SK-MEL-5 (cell line): ENCODE results near the gene DNM1. TPM values are rescaled to one million over a fixed set of nuclear protein-coding genes. Genes with fewer than 3 reads are reported as not detected.
"Not testable (repeated sequence)": the region's sequence is repeated elsewhere in the genome, so short reads cannot be mapped to it uniquely, and the experiment has no call there.

ENCODE experiments used
- DNase-seq: peaks from one replicate; pipeline ENCODE4 v3.0.0-alpha.2; 2016; ENCODE audit warnings: low read depth, low spot score
- in situ Hi-C: cut with HindIII; loops from 2 replicates; pipeline ENCODE4 v1.10.0; 2016; ENCODE audit warnings: low sequenced_read_pairs, high pct_unique_total_duplicates, low pct_unique_long_range_greater_than_20kb
- total RNA-seq: library from RNA; depleted of rRNA; stranded (reverse); fragments of >200 nt; shearing (Covaris generic); gene quantifications from 2 replicates; pipeline ENCODE4 v1.2.3, GENCODE V29; 2014

Gene DNM1
- total RNA-seq, 1 experiment from 2014 or later, result 0.61 TPM

DNA sequence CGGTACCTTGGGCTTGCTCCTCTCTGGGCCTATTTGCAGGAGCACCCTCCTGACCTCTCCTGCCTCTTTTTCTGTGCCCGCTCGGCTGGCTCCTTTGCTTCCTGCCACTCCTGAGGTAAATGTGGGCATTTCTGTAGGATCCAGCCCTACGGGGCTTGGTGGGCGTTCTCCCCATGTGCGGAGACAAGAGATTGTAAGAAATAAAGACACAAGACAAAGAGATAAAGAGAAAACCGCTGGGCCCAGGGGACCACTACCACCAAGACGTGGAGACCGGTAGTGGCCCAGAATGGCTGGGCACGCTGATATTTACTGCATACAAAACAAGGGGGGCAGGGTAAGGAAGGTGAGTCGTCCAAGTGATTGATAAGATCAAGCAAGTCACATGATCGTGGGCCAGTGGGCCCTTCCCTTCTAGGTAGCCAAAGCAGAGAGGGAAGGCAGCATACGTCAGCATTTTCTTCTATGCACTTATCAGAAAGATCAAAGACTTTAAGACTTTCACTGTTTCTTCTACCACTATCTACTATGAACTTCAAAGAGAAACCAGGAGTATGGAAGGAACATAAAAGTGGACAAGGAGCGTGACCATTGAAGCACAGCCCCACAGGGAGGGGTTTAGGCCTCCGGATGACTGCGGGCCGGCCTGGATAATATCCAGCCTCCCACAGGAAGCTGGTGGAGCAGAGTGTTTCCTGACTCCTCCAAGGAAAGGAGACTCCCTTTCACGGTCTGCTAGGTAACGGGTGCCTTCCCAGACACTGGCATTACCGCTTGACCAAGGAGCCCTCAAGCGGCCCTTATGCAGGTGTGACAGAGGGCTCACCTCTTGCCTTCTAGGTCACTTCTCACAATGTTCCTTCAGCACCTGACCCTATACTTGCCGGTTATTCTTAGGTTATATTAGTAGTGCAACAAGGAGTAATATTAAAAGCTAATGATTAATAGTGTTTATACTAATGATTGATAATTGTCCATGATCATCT lies 76.2 kb downstream of the DNM1 start:
- in situ Hi-C loops, result not testable (repeated sequence)

DNA sequence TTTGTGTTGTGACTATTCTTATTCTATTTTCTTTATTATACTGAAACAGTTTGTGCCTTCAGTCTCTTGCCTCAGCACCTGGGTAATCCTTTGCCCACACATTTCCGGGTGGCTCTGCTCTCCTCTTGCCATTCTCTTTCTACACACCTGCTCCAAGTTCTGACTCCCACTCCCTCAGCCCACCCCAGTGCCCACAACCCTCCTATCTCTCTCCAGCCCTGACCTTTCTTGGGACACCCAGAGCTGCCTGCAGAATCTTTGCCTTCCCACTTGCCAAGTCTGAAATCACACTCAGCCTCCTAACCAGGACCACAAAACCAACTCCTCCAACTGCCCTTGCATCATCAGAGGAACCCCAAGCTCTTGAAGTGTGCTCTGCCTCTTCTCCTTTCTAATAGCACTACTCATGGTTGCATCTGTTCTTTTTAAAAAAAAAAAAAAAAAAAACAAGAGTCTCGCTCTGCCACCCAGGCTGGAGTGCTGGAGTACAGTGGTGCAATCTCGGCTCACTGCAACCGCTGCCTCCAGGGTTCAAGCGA lies 77.0 kb downstream of the DNM1 start:
- DNase-seq, result no peak
- in situ Hi-C loops, result no loop called here

More for the DNA sequence above, 76.2 kb downstream of the DNM1 start:
- DNase-seq, result not testable (repeated sequence)

DNA sequence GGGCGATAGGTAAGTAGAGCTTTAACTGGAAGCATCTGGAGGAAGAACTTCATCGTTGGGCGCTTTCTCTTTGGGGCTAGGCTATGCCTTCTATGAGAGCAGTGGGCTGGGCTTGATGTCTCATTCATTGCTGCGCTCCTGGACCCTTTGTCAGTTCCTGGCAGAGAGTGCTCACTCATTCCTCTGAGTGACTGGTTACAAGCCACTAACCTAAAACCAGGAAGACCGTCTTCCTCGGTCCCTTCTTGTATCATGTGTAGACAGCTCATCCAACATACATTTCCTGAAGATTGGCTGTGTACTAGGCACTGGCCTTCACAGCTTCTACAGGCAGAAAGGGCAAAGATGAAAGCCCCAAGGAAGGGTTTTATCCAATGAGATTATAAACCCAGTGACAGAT lies 79.3 kb downstream of the DNM1 start:
- DNase-seq, result no peak
- in situ Hi-C loops, result no loop called here

DNA sequence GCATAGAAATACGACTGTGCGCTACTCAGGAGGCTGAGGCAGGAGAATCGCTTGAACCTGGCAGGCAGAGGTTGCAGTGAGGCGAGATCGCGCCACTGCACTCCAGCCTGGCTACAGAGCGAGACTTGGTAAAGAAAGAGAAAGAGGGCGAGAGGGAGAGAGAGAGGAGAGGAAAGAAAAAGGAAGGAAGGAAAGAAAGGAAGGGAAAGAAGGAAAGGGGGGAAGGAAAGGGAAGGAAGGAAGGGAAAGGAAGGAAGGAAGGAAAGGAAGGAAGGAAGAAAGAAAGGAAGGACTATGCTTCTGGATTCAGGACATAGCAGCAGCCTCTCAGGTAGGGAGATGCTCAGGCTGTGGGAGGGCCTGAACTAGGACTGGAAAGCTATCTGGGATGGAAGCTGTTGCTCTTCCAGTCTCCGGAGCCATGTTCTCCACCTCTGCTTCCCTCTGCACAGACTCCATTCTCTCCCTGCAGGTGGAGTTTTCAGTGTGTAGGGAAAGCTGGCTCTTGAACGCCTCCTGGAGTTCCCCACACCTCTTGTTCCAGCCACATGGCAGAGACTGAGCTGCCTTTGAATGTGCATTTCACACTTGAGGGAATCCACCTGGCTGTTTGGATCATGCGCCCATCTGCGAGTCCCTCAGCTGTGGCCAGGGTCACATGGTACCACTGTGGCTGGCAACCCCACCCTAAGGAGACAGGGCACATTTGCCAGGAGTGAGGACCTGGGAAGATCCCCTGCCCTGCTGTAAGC lies 82.0 kb downstream of the DNM1 start:
- no peak for DNase-seq
- in situ Hi-C loops, result no loop called here

DNA sequence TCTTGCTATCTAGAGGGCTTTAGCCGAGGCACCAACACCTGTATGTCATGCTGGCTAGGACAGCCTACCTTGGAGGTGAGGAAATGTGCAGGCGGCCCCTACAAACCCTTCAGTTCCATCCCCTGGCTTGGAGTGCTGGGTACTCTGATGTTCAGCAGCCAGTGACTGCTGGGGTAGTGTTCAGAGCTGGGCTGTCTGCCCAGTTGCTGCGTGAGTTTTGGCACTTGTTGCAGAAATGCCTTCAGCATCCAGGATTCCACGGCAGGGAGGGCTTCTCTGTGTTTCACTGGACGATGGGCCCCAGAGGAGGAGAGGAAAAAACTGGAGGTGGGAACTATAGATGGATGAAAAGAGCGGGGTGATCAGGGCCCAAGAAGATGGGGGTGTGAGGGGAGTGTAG lies 83.3 kb downstream of the DNM1 start:
- DNase-seq, result no peak
- in situ Hi-C loops, result no loop called here

DNA sequence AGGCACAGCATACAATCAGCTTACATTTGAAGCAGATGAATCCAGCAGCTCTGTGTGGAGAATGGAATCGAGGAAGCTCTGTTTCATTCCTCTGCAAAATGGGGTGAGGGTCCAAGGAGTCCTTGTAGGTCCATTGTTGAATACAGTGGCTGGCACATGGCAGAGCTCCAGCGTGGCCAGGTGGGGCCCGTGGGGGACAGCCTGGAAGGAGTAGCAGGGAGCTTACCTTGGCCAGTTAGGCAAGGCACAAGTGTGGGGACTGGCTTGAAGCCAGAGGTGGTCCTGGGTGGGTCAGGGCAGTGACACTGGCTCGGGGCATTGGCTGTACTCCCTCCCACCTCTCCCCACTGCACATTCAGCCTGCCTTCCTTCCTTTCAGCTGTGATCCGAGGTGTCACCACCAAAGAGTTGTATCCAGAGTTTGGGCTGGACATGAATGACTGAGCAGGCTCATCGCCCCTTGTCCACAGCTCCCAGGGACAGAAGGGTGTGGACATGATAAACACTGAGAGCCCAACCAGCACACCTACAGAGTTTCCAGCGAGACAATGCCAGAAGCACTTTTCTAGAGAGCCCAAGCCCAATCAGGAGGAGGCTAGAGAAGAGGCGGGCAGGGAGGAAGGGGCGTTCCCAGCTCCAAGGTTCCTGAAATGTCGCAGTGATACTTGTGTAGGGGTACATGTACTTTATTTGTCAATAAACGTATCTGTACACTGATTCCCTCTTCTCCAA lies 85.3 kb downstream of the DNM1 start:
- in situ Hi-C loops, result no loop called here
- DNase-seq, result no peak

DNA sequence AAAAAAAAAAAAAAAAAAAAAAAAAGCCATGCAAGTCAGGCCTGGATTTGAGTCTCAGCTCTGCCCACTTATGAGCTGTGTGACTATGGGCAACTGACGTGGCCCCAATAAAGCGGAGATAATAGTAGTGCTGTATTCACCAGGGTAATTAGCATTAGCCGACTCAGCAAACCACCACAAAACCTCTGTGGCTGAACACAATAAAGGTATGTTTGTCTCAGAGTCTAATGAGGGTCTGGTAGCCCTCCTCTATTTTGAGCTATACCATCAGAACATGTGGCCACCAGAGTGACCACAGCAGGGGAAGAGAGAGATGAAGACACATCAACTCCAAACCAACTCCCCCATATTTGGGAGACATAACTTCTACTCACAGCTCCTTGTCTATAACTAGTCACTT lies 88.8 kb downstream of the DNM1 start:
- no peak for DNase-seq
- in situ Hi-C loops, result no loop called here

DNA sequence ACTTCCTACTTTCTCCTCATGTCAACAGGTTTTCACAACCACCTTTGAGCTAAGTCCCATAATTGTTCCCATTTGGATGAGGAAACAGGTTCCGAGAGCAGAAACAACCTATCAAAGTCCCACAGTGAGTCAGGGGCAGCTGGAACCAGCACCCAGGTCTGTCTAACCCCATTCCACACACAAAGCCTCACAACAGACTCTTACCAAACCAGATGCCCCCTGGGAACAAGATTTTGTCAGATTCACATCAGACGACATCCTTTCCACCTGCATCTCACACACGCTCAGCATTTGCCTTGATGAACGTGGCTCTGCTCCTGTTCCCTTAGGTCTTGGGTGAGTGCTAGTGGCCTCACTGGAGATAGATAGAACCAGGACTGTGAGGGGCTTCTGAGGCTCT lies 89.9 kb downstream of the DNM1 start:
- in situ Hi-C loops, result no loop called here
- no peak for DNase-seq

DNA sequence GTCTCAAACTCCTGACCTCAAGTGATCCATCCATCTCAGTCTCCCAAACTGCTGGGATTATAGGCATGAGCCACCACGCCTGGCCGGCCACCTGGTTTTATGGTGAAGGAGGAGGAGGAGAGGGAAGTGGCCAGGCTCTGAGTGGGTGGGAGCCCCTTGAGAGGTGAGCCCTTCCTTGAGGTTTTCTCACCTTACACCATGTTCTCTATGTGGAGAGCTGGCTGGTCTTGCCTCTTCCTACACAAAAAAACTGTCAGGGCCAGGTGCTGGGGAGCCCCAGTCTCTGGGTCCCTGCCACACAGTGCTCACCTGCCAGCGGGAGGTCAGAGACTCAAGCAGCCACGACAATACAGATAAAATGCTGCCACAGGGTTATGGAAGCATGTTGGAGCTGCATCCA lies 91.0 kb downstream of the DNM1 start:
- DNase-seq, result no peak
- in situ Hi-C loops, result no loop called here

DNA sequence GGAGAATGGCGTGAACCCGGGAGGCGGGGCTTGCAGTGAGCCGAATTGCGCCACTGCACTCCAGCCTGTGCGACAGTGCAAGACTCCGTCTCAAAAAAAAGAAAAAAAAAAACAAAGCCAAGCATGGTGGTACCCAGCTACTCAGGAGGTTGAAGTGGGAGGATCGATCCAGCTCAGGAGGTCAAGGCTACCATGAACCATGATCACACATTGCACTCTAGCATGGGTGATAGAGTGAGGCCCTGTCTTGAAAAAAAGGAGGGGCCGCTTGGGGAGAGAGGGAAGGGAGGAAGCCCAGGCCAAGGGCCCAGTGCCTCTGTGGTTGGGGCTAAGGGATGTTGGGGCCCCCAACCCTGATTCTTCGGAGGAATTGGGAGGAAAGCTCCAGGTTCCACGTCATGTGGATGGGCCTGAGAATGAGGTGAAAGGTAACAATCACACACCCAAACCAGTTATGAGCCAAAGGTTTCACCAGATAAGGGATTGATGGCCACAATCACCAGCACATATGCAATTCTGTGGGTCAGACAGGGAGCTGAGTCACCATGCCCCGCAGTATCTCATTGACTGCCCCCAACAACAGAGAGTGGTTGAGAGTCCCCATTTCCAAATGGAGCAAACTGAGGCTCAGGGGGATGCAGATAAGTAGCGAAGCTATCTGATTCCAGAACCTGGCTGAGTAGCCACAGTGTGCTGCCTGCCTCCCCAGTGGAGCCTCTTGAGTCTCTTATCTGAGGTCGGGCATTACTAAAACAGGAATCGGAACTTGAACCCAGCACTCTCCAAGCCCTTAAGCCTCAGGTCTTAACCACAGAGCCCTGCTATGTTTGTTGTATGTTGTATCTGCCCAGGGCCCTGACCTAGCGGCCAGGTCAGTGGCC lies 93.4 kb downstream of the DNM1 start:
- no peak for DNase-seq
- in situ Hi-C loops, result no loop called here

DNA sequence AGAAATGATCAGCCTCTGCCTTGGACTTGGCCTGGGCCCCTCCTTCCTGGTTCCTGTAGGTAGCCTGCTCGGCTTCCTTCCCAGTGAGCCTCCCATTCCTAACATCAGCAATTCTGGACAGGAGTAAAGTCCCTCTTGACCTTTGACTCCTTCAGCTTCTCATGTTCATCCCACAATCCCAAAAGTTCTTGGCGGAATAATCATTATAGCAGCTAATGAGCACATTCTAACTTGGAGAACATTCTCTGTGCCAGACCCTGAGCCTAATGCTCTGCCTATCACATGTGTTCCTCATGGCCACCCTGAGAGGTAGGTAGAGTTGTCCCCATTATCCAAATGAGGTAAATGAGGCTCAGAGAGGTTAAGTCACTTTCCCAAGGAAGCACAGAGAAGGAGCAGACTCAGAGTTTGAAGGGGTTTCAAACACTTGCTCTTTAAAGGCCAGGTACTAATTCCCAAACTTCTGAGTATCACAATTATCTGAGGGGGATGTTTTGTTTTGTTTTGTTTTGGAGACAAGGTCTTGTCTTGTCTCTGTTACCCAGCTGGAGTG lies 94.1 kb downstream of the DNM1 start:
- in situ Hi-C loops, result no loop called here

DNA sequence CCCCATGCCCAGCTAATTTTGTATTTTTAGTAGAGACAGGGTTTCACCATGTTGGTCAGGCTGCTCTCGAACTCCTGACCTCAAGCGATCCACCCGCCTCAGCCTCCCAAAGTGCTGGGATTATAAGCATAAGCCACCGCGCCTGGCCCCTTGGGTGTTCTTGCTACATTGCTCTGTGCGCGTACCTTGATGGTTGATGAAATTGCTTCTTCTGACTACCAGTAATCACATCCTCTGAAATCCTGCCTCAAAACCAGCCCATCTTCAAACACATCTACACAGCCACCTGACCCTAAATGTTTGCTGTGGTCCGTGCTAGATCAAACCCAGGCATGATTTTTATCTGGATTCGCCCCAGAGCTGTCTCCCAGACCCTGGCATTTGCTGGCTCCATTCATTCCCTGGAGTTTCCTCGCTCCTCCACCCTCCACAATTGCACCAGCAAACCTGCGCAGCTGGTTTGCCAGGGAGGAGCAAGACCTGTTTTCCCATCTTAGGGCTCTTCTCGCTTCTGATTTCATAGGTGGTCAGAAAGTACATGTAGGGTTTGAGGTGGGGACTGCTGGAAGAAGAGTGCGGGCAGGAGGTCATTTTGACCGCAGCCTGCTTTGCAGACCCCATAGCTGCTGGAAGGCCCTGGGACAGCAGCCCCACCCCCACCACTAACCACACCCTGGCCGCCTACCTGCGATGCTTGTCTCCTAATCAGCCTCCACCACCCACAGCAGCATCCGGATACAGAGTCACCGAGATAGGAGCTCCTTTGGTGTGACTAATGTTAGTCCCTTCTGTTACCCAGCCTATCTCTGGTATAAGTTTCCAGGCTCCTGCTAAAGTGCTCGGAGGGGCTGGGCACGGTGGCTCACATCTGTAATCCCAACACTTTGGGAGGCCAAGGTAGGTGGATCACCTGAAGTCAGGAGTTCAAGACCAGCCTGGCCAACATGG lies 95.6 kb downstream of the DNM1 start:
- in situ Hi-C loops, result no loop called here

More for the DNA sequence above, 94.1 kb downstream of the DNM1 start:
- DNase-seq, result no peak

DNA sequence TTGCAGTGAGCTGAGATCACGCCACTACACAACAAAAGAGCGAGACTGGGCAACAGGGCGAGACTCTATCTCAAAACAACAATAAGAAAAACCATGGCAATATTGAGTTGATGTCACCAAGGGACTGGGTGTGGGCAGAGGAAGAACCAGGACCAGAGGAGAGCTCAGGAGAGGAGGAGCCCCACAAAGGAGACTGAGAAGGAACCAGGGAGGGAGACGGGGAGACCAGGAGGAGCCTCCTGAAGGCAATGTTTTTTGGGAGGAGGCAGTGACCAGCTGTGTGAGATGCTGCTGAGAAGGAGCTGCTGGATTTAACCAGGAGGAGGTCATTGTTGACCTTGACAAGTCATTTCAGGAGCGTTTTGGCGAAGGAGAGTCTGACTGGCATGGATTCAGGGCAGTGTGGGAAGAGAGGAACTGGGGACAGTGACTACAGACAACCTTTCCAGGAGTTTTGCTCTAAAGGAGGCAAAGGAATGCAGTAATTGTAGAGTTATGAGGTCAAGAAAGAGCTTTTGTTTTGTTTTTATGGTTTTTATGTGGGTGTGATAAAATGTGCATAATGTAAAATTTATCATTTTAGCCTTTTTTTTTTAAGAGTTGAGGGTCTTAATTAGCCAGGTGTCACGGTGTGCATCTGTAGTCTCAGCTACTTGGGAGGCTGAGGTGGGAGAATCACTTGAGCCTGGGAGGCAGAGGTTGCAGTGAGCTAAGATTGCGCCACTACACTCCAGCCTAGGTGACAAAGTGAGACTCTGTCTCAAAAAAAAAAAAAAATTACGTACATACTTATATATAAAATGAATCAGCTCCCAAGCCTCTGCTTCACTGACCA lies 101.2 kb downstream of the DNM1 start:
- no peak for DNase-seq
- in situ Hi-C loops, result no loop called here

More for the DNA sequence above, 95.6 kb downstream of the DNM1 start:
- no peak for DNase-seq
